ENCODE results near the gene CROCC2. TPM values are rescaled to one million over a fixed set of nuclear protein-coding genes. Genes with fewer than 3 reads are reported as not detected.
A peak's percentile ranks its signal among the peaks of the same experiment; 100 is the strongest.

Gene CROCC2
- polyA plus RNA-seq, 1 experiment: not detected

- no peak for DNase-seq (ENCODE audit: low read depth)
- no peaks in the 10 kb centered on the region for H3K27me3 ChIP-seq (ENCODE audit: control insufficient read depth, insufficient read depth, low read length)
- TF ChIP-seq CTCF (IDR thresholded peaks at IDR 0.05; ENCODE audit: insufficient read depth, low read depth, low read length): no peak
- no peak overlapping the region for H3K4me3 ChIP-seq (ENCODE audit: low read depth, low read length)
- no peaks in the 10 kb centered on the region for H3K36me3 ChIP-seq (ENCODE audit: control insufficient read depth, insufficient read depth, low read length)
- POLR2A ChIA-PET: no interaction called here
- CTCF ChIA-PET: no interaction called here
Measured at GRCh38 chr2:241007111-241007510, 101.0 kb downstream of the CROCC2 start.

GRCh38 chr2:241007880-241008710 is 102.0 kb downstream of the CROCC2 start:
- H3K36me3 ChIP-seq (ENCODE audit: control insufficient read depth, insufficient read depth, low read length): no peaks in the 10 kb centered on the region
- DNase-seq (ENCODE audit: low read depth): no peak
- H3K4me3 ChIP-seq (ENCODE audit: low read depth, low read length): no peak overlapping the region
- no peaks in the 10 kb centered on the region for H3K27me3 ChIP-seq (ENCODE audit: control insufficient read depth, insufficient read depth, low read length)
- POLR2A ChIA-PET: no interaction called here
- no peak for TF ChIP-seq CTCF (IDR thresholded peaks at IDR 0.05; ENCODE audit: insufficient read depth, low read depth, low read length)
- CTCF ChIA-PET: no interaction called here

- DNase-seq (ENCODE audit: low read depth): no peak
- ChIA-PET CTCF (no interaction called here), POLR2A (no interaction called here)
- Histone ChIP-seq H3K36me3 (ENCODE audit: control insufficient read depth, insufficient read depth, low read length) (no peaks in the 10 kb centered on the region), H3K4me3 (ENCODE audit: low read depth, low read length) (no peak overlapping the region), H3K27me3 (ENCODE audit: control insufficient read depth, insufficient read depth, low read length) (no peaks in the 10 kb centered on the region)
- no peak for TF ChIP-seq CTCF (IDR thresholded peaks at IDR 0.05; ENCODE audit: insufficient read depth, low read depth, low read length)
Measured at GRCh38 chr2:241008711-241009121, 102.6 kb downstream of the CROCC2 start.

- Histone ChIP-seq H3K4me3 (ENCODE audit: low read depth, low read length) (no peak overlapping the region), H3K27me3 (ENCODE audit: control insufficient read depth, insufficient read depth, low read length) (no peaks in the 10 kb centered on the region), H3K36me3 (ENCODE audit: control insufficient read depth, insufficient read depth, low read length) (no peaks in the 10 kb centered on the region)
- no peak for DNase-seq (ENCODE audit: low read depth)
- POLR2A ChIA-PET: no interaction called here
- CTCF ChIA-PET: interaction anchor here (1.6 to 1.7 kb wide), 2 partner anchors 12 to 95 kb away, joined by 5 to 14 read pairs; no protein-coding TSS in a partner anchor
- no peak for TF ChIP-seq CTCF (IDR thresholded peaks at IDR 0.05; ENCODE audit: insufficient read depth, low read depth, low read length)
Measured at GRCh38 chr2:241009191-241009590, 103.1 kb downstream of the CROCC2 start.

GRCh38 chr2:241009601-241010530 is 103.7 kb downstream of the CROCC2 start:
- no peaks in the 10 kb centered on the region for H3K27me3 ChIP-seq (ENCODE audit: control insufficient read depth, insufficient read depth, low read length)
- peak overlapping the region; percentile 26 for H3K4me3 ChIP-seq (ENCODE audit: low read depth, low read length)
- POLR2A ChIA-PET: interaction anchor here (0.6 kb wide), 1 partner anchor 478 kb away, joined by 4 read pairs; no protein-coding TSS in a partner anchor
- no peak for TF ChIP-seq CTCF (IDR thresholded peaks at IDR 0.05; ENCODE audit: insufficient read depth, low read depth, low read length)
- H3K36me3 ChIP-seq (ENCODE audit: control insufficient read depth, insufficient read depth, low read length): no peaks in the 10 kb centered on the region
- CTCF ChIA-PET: interaction anchor here (0.6 to 1.7 kb wide), 4 partner anchors 11 to 186 kb away, joined by 3 to 14 read pairs (median 4); no protein-coding TSS in a partner anchor
- DNase-seq (ENCODE audit: low read depth): peak; percentile 41
